Lung (tissue), 12 donors: ENCODE measurements around the gene BBS1. TPM values are rescaled to one million over a fixed set of nuclear protein-coding genes. Genes with fewer than 3 reads are reported as not detected.

Experiments
- ATAC-seq: fragments of 200-7000 bp; cut with Tn5 transposase; one replicate; pipeline ENCODE4 v1.9.1; 2020; ENCODE audit warnings: moderate number of reproducible peaks; ENCODE audit not compliant: insufficient read depth, low FRiP score
- DNase-seq, 3 donors: peaks; one replicate each; pipeline ENCODE4 v3.0.0-alpha.2; 2013 to 2017
- H3K27ac ChIP-seq, 2 donors: one replicate each; pipeline ENCODE4 v1.5.1; 2013; ENCODE audit warnings: mild to moderate bottlenecking in 2 of 2, moderate library complexity in 2 of 2, control low read depth in 1 of 2, inconsistent platforms in 1 of 2, low read depth in 1 of 2, low read length in 1 of 2
- H3K27me3 ChIP-seq, 3 donors: one replicate each; pipeline ENCODE4 v1.5.1; 2013; ENCODE audit warnings: low read length in 2 of 3; ENCODE audit not compliant: control insufficient read depth in 3 of 3, insufficient read depth in 3 of 3
- H3K36me3 ChIP-seq, 4 donors: one replicate each; pipeline ENCODE4 v1.5.1; 2013; ENCODE audit warnings: low read length in 4 of 4, mild to moderate bottlenecking in 1 of 4, moderate library complexity in 1 of 4; ENCODE audit not compliant: control insufficient read depth in 4 of 4, insufficient read depth in 4 of 4
- H3K4me1 ChIP-seq, 5 donors: one replicate each; pipeline ENCODE4 v1.5.1; 2013; ENCODE audit warnings: low read length in 5 of 5, mild to moderate bottlenecking in 2 of 5, moderate library complexity in 1 of 5; ENCODE audit not compliant: control insufficient read depth in 5 of 5, insufficient read depth in 5 of 5
- H3K4me3 ChIP-seq: one replicate; pipeline ENCODE4 v1.5.1; 2013; ENCODE audit warnings: mild to moderate bottlenecking, control low read depth, moderate library complexity
- H3K9ac ChIP-seq, 2 donors: one replicate each; pipeline ENCODE4 v1.5.1; 2013; ENCODE audit warnings: low read length in 2 of 2, control low read depth in 1 of 2; ENCODE audit not compliant: insufficient read depth in 1 of 2
- H3K9me3 ChIP-seq, 4 donors: one replicate each; pipeline ENCODE4 v1.5.1; 2013; ENCODE audit warnings: low read length in 3 of 4, mild to moderate bottlenecking in 1 of 4, moderate library complexity in 1 of 4; ENCODE audit not compliant: control insufficient read depth in 4 of 4, insufficient read depth in 3 of 4
- CTCF ChIP-seq: IDR thresholded peaks from 2 replicates; pipeline ENCODE4 v1.5.1; 2012; ENCODE audit warnings: mild to moderate bottlenecking; ENCODE audit errors: control extremely low read depth, extremely low read depth
- WGBS, 2 donors: extraction: QIAGEN DNeasy Blood & Tissue Kit; methylation state at CpG; one replicate each; pipeline ENCODE4 v1.1.7; 2013; 5-methylcytosine and 5-hydroxymethylcytosine counted together
- polyA plus RNA-seq, 2 donors: library from polyadenylated mRNA; stranded (reverse); fragments of 200-250 nt; gene quantifications; one replicate each; pipeline ENCODE4 v1.2.1, GENCODE V29; 2013
- total RNA-seq, 2 donors: library from RNA; depleted of rRNA in 1 of 2; stranded (reverse); fragments of >200 nt in 1 of 2; gene quantifications; one replicate each; pipeline ENCODE4 v1.2.1, GENCODE V29; 2014 to 2021
- donor health status: control.
- donor health status: control.
- donor health status: Bipolar disorder and iron deficiency.
- donor health status: healthy.
- donor health status: DM: yes; HTN: yes; CAD: no.

The BBS1 gene
- total and polyA plus RNA-seq, 4 donors, result 12.5 to 75.6 (median 29.3) TPM

GRCh38 chr11:66476173-66476840 lies 34.1 kb upstream of the BBS1 start:
- Histone ChIP-seq H3K9ac (no peak overlapping the region), H3K27me3 (no peaks in the 10 kb centered on the region), H3K27ac (no peak overlapping the region), H3K36me3 (peaks cover 0 to 18% (median 6%) of the 10 kb centered on the region in 4 donors), H3K9me3 (no peaks in the 10 kb centered on the region), H3K4me3 (no peak overlapping the region), H3K4me1 (peaks cover 0 to 11% (median 4%) of the 10 kb centered on the region in 5 donors)
- TF ChIP-seq CTCF, result no peak
- no peak for DNase-seq
- 80 to 83% methylated on average over 10 of the region's 10 CpGs for WGBS, 2 donors
- ATAC-seq, result no peak

- Histone ChIP-seq H3K27me3 (no peaks in the 10 kb centered on the region), H3K27ac (no peak overlapping the region), H3K9me3 (no peaks in the 10 kb centered on the region), H3K9ac (no peak overlapping the region), H3K4me3 (no peak overlapping the region), H3K4me1 (peaks cover 0 to 11% (median 4%) of the 10 kb centered on the region in 5 donors), H3K36me3 (peaks cover 0 to 18% (median 6%) of the 10 kb centered on the region in 4 donors)
- DNase-seq (no peak), ATAC-seq (no peak)
- TF ChIP-seq CTCF, result no peak
- 76 to 84% methylated on average over 9 of the region's 9 CpGs for WGBS, 2 donors
Observed at GRCh38 chr11:66476841-66477251, 33.6 kb upstream of the BBS1 start.

GRCh38 chr11:66477263-66478201 lies 32.9 kb upstream of the BBS1 start:
- TF ChIP-seq CTCF, result no peak
- ATAC-seq (no peak), DNase-seq (no peak)
- peaks cover 0 to 15% (median 3%) of the 10 kb centered on the region in 4 donors for H3K36me3 ChIP-seq
- no peak overlapping the region for H3K9ac ChIP-seq
- 90 to 93% methylated on average over 11 of the region's 11 CpGs for WGBS, 2 donors
- no peaks in the 10 kb centered on the region for H3K27me3 ChIP-seq
- no peak overlapping the region for H3K27ac ChIP-seq
- H3K4me3 ChIP-seq, result no peak overlapping the region
- peaks cover 0 to 11% (median 4%) of the 10 kb centered on the region in 5 donors for H3K4me1 ChIP-seq
- H3K9me3 ChIP-seq, result no peaks in the 10 kb centered on the region
